Measurements from ENCODE around the gene KCNQ4. TPM values are rescaled to one million over a fixed set of nuclear protein-coding genes. Genes with fewer than 3 reads are reported as not detected.
A peak's percentile ranks its signal among the peaks of the same experiment; 100 is the strongest.

KCNQ4 gene
- total and polyA plus RNA-seq, 2 of the 13 experiments (the other 11 are each of a cell fraction or from before 2014, with no cell fraction given) = 0.02 to 0.09 TPM

GRCh38 chr1:40861224-40862003, 77.8 kb downstream of the KCNQ4 start (continued):
- TF ChIP-seq, protein P1, sequence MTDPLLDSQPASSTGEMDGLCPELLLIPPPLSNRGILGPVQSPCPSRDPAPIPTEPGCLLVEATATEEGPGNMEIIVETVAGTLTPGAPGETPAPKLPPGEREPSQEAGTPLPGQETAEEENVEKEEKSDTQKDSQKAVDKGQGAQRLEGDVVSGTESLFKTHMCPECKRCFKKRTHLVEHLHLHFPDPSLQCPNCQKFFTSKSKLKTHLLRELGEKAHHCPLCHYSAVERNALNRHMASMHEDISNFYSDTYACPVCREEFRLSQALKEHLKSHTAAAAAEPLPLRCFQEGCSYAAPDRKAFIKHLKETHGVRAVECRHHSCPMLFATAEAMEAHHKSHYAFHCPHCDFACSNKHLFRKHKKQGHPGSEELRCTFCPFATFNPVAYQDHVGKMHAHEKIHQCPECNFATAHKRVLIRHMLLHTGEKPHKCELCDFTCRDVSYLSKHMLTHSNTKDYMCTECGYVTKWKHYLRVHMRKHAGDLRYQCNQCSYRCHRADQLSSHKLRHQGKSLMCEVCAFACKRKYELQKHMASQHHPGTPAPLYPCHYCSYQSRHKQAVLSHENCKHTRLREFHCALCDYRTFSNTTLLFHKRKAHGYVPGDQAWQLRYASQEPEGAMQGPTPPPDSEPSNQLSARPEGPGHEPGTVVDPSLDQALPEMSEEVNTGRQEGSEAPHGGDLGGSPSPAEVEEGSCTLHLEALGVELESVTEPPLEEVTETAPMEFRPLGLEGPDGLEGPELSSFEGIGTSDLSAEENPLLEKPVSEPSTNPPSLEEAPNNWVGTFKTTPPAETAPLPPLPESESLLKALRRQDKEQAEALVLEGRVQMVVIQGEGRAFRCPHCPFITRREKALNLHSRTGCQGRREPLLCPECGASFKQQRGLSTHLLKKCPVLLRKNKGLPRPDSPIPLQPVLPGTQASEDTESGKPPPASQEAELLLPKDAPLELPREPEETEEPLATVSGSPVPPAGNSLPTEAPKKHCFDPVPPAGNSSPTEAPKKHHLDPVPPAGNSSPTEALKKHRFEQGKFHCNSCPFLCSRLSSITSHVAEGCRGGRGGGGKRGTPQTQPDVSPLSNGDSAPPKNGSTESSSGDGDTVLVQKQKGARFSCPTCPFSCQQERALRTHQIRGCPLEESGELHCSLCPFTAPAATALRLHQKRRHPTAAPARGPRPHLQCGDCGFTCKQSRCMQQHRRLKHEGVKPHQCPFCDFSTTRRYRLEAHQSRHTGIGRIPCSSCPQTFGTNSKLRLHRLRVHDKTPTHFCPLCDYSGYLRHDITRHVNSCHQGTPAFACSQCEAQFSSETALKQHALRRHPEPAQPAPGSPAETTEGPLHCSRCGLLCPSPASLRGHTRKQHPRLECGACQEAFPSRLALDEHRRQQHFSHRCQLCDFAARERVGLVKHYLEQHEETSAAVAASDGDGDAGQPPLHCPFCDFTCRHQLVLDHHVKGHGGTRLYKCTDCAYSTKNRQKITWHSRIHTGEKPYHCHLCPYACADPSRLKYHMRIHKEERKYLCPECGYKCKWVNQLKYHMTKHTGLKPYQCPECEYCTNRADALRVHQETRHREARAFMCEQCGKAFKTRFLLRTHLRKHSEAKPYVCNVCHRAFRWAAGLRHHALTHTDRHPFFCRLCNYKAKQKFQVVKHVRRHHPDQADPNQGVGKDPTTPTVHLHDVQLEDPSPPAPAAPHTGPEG (CRISPR knock-in tag; IDR thresholded peaks at IDR 0.05) = peak; percentile 81
- TF ChIP-seq ZSCAN20 (CRISPR knock-in tag; IDR thresholded peaks at IDR 0.05; ENCODE audit: borderline replicate concordance) (peak; percentile 70; the same call in 1 of the 2 replicates), ZNF770 (CRISPR knock-in tag; IDR thresholded peaks at IDR 0.05) (peak; percentile 51; the same call in 1 of the 2 replicates), ZNF784 (CRISPR knock-in tag; IDR thresholded peaks at IDR 0.05; ENCODE audit: borderline replicate concordance) (0 out of 2 replicates have a peak, but pooled peaks have one; percentile 33), ZBTB38 (CRISPR knock-in tag; IDR thresholded peaks at IDR 0.05) (0 out of 2 replicates have a peak, but pooled peaks have one; percentile 21), TBX2 (CRISPR knock-in tag; IDR thresholded peaks at IDR 0.05; ENCODE audit: borderline replicate concordance) (no peak), ZNF430 (CRISPR knock-in tag; IDR thresholded peaks at IDR 0.05) (0 out of 2 replicates have a peak, but pooled peaks have one; percentile 30), PRDM15 (CRISPR knock-in tag; IDR thresholded peaks at IDR 0.05) (0 out of 2 replicates have a peak, but pooled peaks have one; percentile 37), ZNF607 (CRISPR knock-in tag; IDR thresholded peaks at IDR 0.05; ENCODE audit: borderline replicate concordance) (peak; percentile 16; the same call in 1 of the 2 replicates), ZNF670 (CRISPR knock-in tag; IDR thresholded peaks at IDR 0.05; ENCODE audit: borderline replicate concordance) (0 out of 2 replicates have a peak, but pooled peaks have one; percentile 30), ZNF777 (CRISPR knock-in tag; IDR thresholded peaks at IDR 0.05) (peak; percentile 70; the same call in 1 of the 2 replicates), RNF2 (conservative IDR thresholded peaks at IDR 0.05; ENCODE audit: low read depth) (peak; percentile 55)
- TF ChIP-seq, protein P2, sequence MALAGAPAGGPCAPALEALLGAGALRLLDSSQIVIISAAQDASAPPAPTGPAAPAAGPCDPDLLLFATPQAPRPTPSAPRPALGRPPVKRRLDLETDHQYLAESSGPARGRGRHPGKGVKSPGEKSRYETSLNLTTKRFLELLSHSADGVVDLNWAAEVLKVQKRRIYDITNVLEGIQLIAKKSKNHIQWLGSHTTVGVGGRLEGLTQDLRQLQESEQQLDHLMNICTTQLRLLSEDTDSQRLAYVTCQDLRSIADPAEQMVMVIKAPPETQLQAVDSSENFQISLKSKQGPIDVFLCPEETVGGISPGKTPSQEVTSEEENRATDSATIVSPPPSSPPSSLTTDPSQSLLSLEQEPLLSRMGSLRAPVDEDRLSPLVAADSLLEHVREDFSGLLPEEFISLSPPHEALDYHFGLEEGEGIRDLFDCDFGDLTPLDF (CRISPR knock-in tag; IDR thresholded peaks at IDR 0.05) = no peak

Measured in HepG2 (cell line).